Hepatocyte (in vitro differentiated cells): ENCODE results near the gene IKZF4.
A peak's percentile ranks its signal among the peaks of the same experiment; 100 is the strongest.

Experiments used
- EZH2 ChIP-seq: fragments of 200-600 bp; sonication (generic); IDR thresholded peaks from 2 replicates; pipeline ENCODE4 v1.6.1; 2016; ENCODE audit warnings: antibody characterized with exemption, mild to moderate bottlenecking, borderline replicate concordance
- EZH2phosphoT487 ChIP-seq: fragments of 200-600 bp; sonication (generic); IDR thresholded peaks from one replicate; pipeline ENCODE4 v1.6.1; 2018; ENCODE audit warnings: antibody characterized with exemption, mild to moderate bottlenecking, low read depth, moderate library complexity; ENCODE audit not compliant: unreplicated experiment, severe bottlenecking
- TF ChIP-seq, protein P1 (sequence below): fragments of 200-600 bp; sonication (generic); IDR thresholded peaks from 2 replicates; pipeline ENCODE4 v1.5.1; 2016; ENCODE audit warnings: antibody characterized with exemption, mild to moderate bottlenecking; ENCODE audit not compliant: poor library complexity

DNA sequence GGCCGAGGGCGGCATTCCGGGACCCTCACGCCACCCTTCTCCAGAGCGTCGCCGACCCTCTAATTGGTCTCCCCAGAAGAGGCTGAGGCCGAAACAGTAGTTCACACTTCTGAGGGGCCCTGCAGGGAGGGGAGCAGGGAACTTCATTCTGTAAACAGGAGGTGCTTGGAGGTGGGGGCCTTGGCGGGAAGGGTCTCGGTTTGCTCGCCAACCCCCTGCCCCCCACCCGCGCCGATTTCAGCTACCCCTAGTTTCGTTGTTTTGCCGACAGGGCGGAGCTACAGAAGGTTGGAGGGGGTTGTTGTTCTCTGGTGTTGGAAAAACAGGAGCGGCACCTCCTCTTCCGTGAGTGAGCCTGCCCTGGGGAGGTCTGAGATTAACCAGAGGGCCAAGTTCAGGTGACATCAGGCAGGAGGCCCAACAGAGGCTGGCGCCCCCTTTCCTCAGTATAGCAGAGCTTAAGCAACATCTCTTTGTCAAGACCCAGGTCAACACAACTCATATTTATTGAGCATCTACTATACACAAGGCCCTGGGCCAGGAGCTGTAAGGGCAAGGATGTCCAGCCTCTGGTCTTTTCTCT lies 59.8 kb downstream of the IKZF4 start:
- TF ChIP-seq EZH2, result no peak
- TF ChIP-seq, protein P1, sequence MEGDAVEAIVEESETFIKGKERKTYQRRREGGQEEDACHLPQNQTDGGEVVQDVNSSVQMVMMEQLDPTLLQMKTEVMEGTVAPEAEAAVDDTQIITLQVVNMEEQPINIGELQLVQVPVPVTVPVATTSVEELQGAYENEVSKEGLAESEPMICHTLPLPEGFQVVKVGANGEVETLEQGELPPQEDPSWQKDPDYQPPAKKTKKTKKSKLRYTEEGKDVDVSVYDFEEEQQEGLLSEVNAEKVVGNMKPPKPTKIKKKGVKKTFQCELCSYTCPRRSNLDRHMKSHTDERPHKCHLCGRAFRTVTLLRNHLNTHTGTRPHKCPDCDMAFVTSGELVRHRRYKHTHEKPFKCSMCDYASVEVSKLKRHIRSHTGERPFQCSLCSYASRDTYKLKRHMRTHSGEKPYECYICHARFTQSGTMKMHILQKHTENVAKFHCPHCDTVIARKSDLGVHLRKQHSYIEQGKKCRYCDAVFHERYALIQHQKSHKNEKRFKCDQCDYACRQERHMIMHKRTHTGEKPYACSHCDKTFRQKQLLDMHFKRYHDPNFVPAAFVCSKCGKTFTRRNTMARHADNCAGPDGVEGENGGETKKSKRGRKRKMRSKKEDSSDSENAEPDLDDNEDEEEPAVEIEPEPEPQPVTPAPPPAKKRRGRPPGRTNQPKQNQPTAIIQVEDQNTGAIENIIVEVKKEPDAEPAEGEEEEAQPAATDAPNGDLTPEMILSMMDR, result peak; percentile 3
- TF ChIP-seq EZH2phosphoT487, result no peak
